GM19452 (cell line): ENCODE data around the gene TPST2.

Source experiments
- ATAC-seq: cut with Tn5 transposase; IDR thresholded peaks from one replicate; pipeline ENCODE4 v1.9.1; 2021; ENCODE audit not compliant: unreplicated experiment

TPST2 gene

DNA sequence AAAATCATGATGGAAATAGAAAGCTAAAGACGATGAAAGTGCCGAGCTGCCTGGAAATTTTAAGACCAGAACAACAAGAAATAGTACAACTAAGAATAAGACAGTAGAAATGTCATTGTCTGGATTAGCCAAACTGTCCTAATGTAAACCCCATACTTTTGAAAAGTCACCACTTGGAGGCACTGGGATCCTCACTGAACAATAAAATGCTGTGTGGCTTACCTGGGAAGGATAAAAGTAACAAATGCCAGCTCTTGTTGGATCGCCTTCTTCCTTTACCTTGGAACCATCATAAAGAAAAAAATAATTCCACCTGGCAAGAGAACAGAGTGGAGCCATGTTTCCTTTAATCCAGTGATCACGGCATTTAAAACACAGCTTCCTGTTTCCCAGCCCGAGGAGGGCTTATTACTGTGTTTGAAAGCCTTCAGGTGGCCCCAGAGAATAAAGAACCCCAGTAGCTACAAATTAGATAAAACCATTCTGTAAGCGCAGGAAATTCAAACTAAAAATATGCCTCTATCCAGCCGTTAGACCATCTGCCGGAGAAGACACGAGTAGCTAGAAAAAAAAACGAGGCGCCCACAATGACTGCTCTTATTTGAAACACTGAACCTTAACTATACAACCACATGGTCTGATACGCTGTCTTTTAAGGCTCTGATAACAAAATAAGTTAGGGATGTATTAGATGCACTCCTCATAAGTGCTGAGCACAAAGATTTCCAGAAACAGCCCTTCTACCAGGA is 110.7 kb downstream of the TPST2 start:
- no peak for ATAC-seq

GRCh38 chr22:26477341-26477731 is 112.6 kb downstream of the TPST2 start:
- ATAC-seq: no peak

- no peak for ATAC-seq
Measured at GRCh38 chr22:26476705-26477340, 113.1 kb downstream of the TPST2 start.

GRCh38 chr22:26474682-26475081 is 115.2 kb downstream of the TPST2 start:
- ATAC-seq: no peak
